ENCODE data around the gene TMEM130. TPM values are rescaled to one million over a fixed set of nuclear protein-coding genes. Genes with fewer than 3 reads are reported as not detected.

Gene TMEM130
- polyA plus RNA-seq, 3 donors = 0.05 TPM; not detected in 2

GRCh38 chr7:98855610-98856422, 14.0 kb downstream of the TMEM130 start:
- Histone ChIP-seq H3K9ac (ENCODE audit: insufficient read depth, low read length, poor library complexity, severe bottlenecking) (no peak overlapping the region), H3K27me3 (ENCODE audit: control insufficient read depth in 2 of 2, insufficient read depth in 2 of 2, low read length in 2 of 2) (no peaks in the 10 kb centered on the region), H3K9me3 (replicated peaks in 1 of 2; ENCODE audit: control insufficient read depth in 1 of 2, insufficient read depth in 1 of 2, low read length in 2 of 2) (no peaks in the 10 kb centered on the region), H2AFZ (ENCODE audit: insufficient read depth, low read depth, low read length, poor library complexity, severe bottlenecking) (no peak overlapping the region), H3K79me2 (ENCODE audit: insufficient read depth, low read length) (no peaks in the 10 kb centered on the region), H4K20me1 (ENCODE audit: insufficient read depth, low read length) (no peaks in the 10 kb centered on the region), H3K36me3 (replicated peaks in 1 of 2; ENCODE audit: control insufficient read depth in 1 of 2, insufficient read depth in 2 of 2, low read length in 2 of 2) (no peaks in the 10 kb centered on the region), H3K27ac (ENCODE audit: low read depth in 1 of 2, low read length in 2 of 2) (no peak overlapping the region), H3K4me2 (replicated peaks; ENCODE audit: extremely low read depth, low read length, poor library complexity, severe bottlenecking) (no peak overlapping the region), H3K4me1 (ENCODE audit: control insufficient read depth in 1 of 2, insufficient read depth in 2 of 2, low read length in 2 of 2) (peaks cover 6 to 7% of the 10 kb centered on the region in 2 donors), H3K4me3 (replicated peaks in 1 of 3; ENCODE audit: low read depth in 2 of 3, low read length in 3 of 3) (no peak overlapping the region)
- no peak for DNase-seq
- H3K27ac Mint-ChIP-seq = no peak overlapping the region
- H3K4me3 Mint-ChIP-seq = no peak overlapping the region
- H3K4me1 Mint-ChIP-seq = peaks cover 10% of the 10 kb centered on the region
- peaks cover 0 to 10% (median 3%) of the 10 kb centered on the region in 7 donors for H3K9me3 Mint-ChIP-seq
- intact Hi-C loops (cut with micrococcal nuclease) = no loop called here
- WGBS (ENCODE audit: insufficient coverage) = 98% methylated on average over 14 of the region's 24 CpGs
- no peaks in the 10 kb centered on the region for H3K36me3 Mint-ChIP-seq
- TF ChIP-seq, protein P1, sequence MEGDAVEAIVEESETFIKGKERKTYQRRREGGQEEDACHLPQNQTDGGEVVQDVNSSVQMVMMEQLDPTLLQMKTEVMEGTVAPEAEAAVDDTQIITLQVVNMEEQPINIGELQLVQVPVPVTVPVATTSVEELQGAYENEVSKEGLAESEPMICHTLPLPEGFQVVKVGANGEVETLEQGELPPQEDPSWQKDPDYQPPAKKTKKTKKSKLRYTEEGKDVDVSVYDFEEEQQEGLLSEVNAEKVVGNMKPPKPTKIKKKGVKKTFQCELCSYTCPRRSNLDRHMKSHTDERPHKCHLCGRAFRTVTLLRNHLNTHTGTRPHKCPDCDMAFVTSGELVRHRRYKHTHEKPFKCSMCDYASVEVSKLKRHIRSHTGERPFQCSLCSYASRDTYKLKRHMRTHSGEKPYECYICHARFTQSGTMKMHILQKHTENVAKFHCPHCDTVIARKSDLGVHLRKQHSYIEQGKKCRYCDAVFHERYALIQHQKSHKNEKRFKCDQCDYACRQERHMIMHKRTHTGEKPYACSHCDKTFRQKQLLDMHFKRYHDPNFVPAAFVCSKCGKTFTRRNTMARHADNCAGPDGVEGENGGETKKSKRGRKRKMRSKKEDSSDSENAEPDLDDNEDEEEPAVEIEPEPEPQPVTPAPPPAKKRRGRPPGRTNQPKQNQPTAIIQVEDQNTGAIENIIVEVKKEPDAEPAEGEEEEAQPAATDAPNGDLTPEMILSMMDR (IDR thresholded peaks at IDR 0.05) = no peak
- peaks cover 12 to 22% (median 12%) of the 10 kb centered on the region in 3 donors for H3K27me3 Mint-ChIP-seq (ENCODE audit: low read depth in 3 of 3)

- no peaks in the 10 kb centered on the region for H3K36me3 ChIP-seq (replicated peaks in 1 of 2; ENCODE audit: control insufficient read depth in 1 of 2, insufficient read depth in 2 of 2, low read length in 2 of 2)
- H3K27ac ChIP-seq (ENCODE audit: low read depth in 1 of 2, low read length in 2 of 2) = no peak overlapping the region
- no peak for DNase-seq
- H3K9me3 ChIP-seq (replicated peaks in 1 of 2; ENCODE audit: control insufficient read depth in 1 of 2, insufficient read depth in 1 of 2, low read length in 2 of 2) = peaks cover 15 to 19% of the 10 kb centered on the region in 2 donors
- no peaks in the 10 kb centered on the region for H3K79me2 ChIP-seq (ENCODE audit: insufficient read depth, low read length)
- Mint-ChIP-seq H3K36me3 (no peaks in the 10 kb centered on the region), H3K27me3 (ENCODE audit: low read depth in 3 of 3) (peaks cover 2 to 11% (median 7%) of the 10 kb centered on the region in 3 donors), H3K27ac (no peak overlapping the region), H3K4me1 (no peaks in the 10 kb centered on the region), H3K4me3 (no peak overlapping the region), H3K9me3 (peaks cover 10 to 28% (median 25%) of the 10 kb centered on the region in 7 donors)
- no peaks in the 10 kb centered on the region for H3K27me3 ChIP-seq (ENCODE audit: control insufficient read depth in 2 of 2, insufficient read depth in 2 of 2, low read length in 2 of 2)
- no peak overlapping the region for H3K9ac ChIP-seq (ENCODE audit: insufficient read depth, low read length, poor library complexity, severe bottlenecking)
- H4K20me1 ChIP-seq (ENCODE audit: insufficient read depth, low read length) = no peaks in the 10 kb centered on the region
- intact Hi-C loops (cut with micrococcal nuclease) = no loop called here
- H3K4me1 ChIP-seq (ENCODE audit: control insufficient read depth in 1 of 2, insufficient read depth in 2 of 2, low read length in 2 of 2) = no peaks in the 10 kb centered on the region
- no peak overlapping the region for H3K4me3 ChIP-seq (replicated peaks in 1 of 3; ENCODE audit: low read depth in 2 of 3, low read length in 3 of 3)
- TF ChIP-seq, protein P1 (IDR thresholded peaks at IDR 0.05) = no peak
- WGBS (ENCODE audit: insufficient coverage) = 92% methylated on average over 2 of the region's 4 CpGs
- H2AFZ ChIP-seq (ENCODE audit: insufficient read depth, low read depth, low read length, poor library complexity, severe bottlenecking) = no peak overlapping the region
- H3K4me2 ChIP-seq (replicated peaks; ENCODE audit: extremely low read depth, low read length, poor library complexity, severe bottlenecking) = no peak overlapping the region
These were observed 17.0 kb downstream of the TMEM130 start for GRCh38 chr7:98852826-98853225.
